ENCODE results near the gene TGIF1.
"Not testable (repeated sequence)": the region's sequence is repeated elsewhere in the genome, so short reads cannot be mapped to it uniquely, and the experiment has no call there.

TGIF1 gene

DNA sequence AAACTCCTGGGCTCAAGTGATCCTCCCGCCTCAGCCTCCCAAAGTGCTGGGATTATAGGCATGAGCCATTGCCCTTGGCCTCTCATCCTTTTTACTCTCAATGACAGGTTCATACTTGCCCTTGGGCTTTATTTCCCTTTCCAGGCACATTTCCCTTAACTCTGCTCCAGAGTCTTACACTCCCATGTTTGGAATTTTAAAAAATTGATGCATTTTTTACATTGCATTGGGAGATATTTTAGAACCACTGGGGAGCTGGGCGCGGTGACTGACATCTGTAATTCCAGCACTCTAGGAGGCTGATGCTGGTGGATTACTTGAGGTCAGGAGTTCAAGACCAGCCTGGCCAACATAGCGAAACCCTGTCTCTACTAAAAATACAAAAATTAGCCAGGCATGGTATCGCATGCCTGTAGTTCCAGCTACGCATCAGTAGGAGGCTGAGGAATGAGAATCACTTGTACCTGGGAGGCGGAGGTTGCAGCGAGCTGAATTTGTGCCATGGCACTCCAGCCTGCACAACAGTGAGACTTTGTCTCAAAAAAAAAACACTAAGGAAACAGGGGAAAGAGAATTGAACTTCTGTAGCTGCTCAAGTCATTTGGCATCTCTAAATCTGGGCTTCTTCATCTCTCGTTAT, 18.2 kb downstream of the TGIF1 start:
- no peaks in the 10 kb centered on the region for H3K9me3 ChIP-seq (ENCODE audit: control insufficient read depth in 2 of 2, low read length in 2 of 2)
- no peak overlapping the region for H3K4me3 ChIP-seq (ENCODE audit: low read length in 2 of 2)
- no peak overlapping the region for H3K27ac ChIP-seq (ENCODE audit: low read length)
- no peak overlapping the region for H3K9ac ChIP-seq (ENCODE audit: low read length in 2 of 2)
- no peaks in the 10 kb centered on the region for H3K27me3 ChIP-seq (ENCODE audit: control insufficient read depth in 1 of 2, insufficient read depth in 2 of 2, low read length in 2 of 2)
- H3K4me1 ChIP-seq (ENCODE audit: control insufficient read depth, insufficient read depth, low read length), result no peaks in the 10 kb centered on the region
- no peaks in the 10 kb centered on the region for H3K36me3 ChIP-seq (ENCODE audit: control insufficient read depth in 2 of 2, insufficient read depth in 2 of 2, low read length in 2 of 2)

DNA sequence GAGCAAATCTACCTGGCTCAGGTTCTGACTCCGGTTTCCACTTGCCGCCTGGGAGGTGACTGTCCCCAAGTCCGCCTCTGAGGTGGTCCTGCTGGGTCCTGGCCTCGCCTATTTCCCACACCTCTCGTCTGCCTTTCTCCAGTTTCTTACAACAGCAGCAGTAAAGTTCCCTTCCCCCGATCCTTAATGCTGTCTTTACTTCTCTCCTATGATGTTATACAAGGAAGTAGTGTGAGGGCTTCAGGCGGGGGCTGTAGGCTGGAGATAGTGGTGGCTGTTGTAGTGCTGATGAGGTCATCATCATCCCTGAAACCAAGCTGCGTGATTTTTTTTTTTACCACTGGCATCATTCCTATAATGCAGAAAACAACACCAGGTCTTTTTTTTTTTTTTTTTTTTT, 18.9 kb downstream of the TGIF1 start:
- H3K4me3 ChIP-seq (ENCODE audit: low read length in 2 of 2), result no peak overlapping the region
- H3K9ac ChIP-seq (ENCODE audit: low read length in 2 of 2), result no peak overlapping the region
- H3K9me3 ChIP-seq (ENCODE audit: control insufficient read depth in 2 of 2, low read length in 2 of 2), result no peaks in the 10 kb centered on the region
- no peak overlapping the region for H3K27ac ChIP-seq (ENCODE audit: low read length)
- H3K27me3 ChIP-seq (ENCODE audit: control insufficient read depth in 1 of 2, insufficient read depth in 2 of 2, low read length in 2 of 2), result no peaks in the 10 kb centered on the region
- H3K36me3 ChIP-seq (ENCODE audit: control insufficient read depth in 2 of 2, insufficient read depth in 2 of 2, low read length in 2 of 2), result no peaks in the 10 kb centered on the region
- H3K4me1 ChIP-seq (ENCODE audit: control insufficient read depth, insufficient read depth, low read length), result no peaks in the 10 kb centered on the region

GRCh38 chr18:3471141-3471648, 21.2 kb downstream of the TGIF1 start:
- H3K9me3 ChIP-seq (ENCODE audit: control insufficient read depth in 2 of 2, low read length in 2 of 2), result no peaks in the 10 kb centered on the region
- H3K9ac ChIP-seq (ENCODE audit: low read length in 2 of 2), result no peak overlapping the region
- no peaks in the 10 kb centered on the region for H3K36me3 ChIP-seq (ENCODE audit: control insufficient read depth in 2 of 2, insufficient read depth in 2 of 2, low read length in 2 of 2)
- H3K4me3 ChIP-seq (ENCODE audit: low read length in 2 of 2), result no peak overlapping the region
- no peak overlapping the region for H3K27ac ChIP-seq (ENCODE audit: low read length)
- no peaks in the 10 kb centered on the region for H3K4me1 ChIP-seq (ENCODE audit: control insufficient read depth, insufficient read depth, low read length)
- no peaks in the 10 kb centered on the region for H3K27me3 ChIP-seq (ENCODE audit: control insufficient read depth in 1 of 2, insufficient read depth in 2 of 2, low read length in 2 of 2)

DNA sequence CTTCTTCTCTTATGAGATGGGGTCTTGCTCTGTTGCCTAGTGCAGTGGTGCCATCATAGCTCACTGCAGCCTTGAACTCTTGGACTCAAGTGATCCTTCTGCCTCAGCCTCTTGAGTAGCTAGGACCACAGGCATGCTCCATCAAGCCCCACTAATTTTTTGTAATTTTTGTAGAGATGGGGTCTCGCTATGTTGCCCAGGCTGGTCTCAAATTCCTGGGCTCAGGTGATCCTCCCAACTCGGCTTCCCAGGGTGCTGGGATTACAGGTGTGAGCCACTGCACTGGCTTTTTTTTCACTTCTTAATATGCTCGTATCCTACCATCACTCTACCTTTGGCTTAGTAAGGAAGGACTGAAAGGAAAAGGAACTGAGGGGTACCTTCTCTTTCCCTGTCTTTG, 22.1 kb downstream of the TGIF1 start:
- H3K27ac ChIP-seq (ENCODE audit: low read length); H3K4me3 ChIP-seq (ENCODE audit: low read length in 2 of 2); H3K27me3 ChIP-seq (ENCODE audit: control insufficient read depth in 1 of 2, insufficient read depth in 2 of 2, low read length in 2 of 2); H3K9ac ChIP-seq (ENCODE audit: low read length in 2 of 2); H3K36me3 ChIP-seq (ENCODE audit: control insufficient read depth in 2 of 2, insufficient read depth in 2 of 2, low read length in 2 of 2); H3K9me3 ChIP-seq (ENCODE audit: control insufficient read depth in 2 of 2, low read length in 2 of 2); H3K4me1 ChIP-seq (ENCODE audit: control insufficient read depth, insufficient read depth, low read length): not testable (repeated sequence)

DNA sequence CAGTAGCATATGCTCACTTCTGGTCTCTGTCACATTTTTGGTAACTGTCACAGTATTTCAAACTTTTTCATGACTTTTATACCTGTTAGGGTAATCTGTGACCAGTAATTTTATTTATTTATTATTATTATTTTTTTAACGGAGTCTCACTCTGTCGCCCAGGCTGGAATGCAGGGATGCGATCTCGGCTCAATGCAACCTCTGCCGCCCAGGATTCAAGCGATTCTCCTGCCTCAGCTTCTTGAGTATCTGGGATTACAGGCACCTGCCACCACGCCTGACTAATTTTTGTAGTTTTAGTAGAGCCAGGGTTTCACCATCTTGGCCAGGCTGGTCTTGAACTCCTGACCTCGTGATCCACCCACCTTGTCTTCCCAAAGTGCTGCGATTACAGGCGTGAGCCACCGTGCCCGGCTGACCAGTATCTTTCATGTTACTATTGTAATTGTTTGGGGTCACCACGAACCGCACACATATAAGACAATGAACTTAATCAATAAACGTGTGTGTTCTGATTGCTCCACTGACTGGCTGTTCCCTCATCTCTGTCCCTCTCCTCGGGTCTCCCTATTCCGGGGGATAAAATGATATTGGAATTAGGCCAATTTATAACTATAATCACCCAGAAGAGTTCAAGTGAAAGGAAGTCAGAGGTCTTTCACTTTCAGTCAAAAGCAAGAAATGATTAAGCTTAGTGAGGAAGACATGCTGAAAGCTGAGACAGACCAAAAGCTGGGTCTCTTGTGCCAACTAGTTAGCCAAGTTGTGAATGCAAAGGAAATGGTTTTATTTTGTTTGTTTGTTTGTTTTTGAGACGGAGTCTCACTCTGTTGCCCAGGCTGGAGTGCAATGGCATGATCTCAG, 22.9 kb downstream of the TGIF1 start:
- Histone ChIP-seq H3K36me3 (ENCODE audit: control insufficient read depth in 2 of 2, insufficient read depth in 2 of 2, low read length in 2 of 2) (no peaks in the 10 kb centered on the region), H3K9ac (ENCODE audit: low read length in 2 of 2) (no peak overlapping the region), H3K9me3 (ENCODE audit: control insufficient read depth in 2 of 2, low read length in 2 of 2) (no peaks in the 10 kb centered on the region), H3K27ac (ENCODE audit: low read length) (no peak overlapping the region), H3K27me3 (ENCODE audit: control insufficient read depth in 1 of 2, insufficient read depth in 2 of 2, low read length in 2 of 2) (no peaks in the 10 kb centered on the region), H3K4me3 (ENCODE audit: low read length in 2 of 2) (no peak overlapping the region), H3K4me1 (ENCODE audit: control insufficient read depth, insufficient read depth, low read length) (no peaks in the 10 kb centered on the region)

DNA sequence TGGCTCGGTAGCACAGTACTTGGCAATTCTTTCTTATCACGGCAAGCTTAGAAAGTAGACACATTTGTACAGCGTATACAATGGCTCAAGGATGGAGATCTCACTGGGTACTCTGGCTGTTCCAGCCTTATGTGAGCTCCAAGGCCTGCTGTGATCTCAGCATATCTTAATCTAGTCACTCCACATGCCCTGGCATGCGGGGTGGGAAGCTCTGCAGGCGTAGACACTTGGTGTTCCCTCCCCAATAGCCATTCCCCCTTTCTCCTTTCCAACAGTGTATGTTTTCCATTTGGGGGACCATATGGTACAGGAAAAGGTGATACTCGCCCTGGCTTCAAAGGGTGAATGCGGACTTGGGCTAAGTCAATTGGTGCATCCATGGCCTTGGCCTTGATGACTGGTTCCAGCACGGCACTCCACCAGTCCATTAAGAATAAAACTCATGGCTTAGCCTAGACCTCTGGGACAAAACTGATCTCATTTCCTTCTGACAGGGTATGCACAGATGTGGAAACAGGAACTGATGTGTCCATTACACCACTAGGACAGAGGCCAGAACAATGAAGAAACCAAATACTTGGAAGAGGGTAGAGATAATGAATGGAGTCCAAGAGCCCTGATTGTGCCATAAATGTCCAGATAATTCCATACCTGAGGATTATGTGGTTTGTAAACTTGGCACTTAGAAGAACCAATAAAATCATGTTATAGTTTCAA, 28.4 kb downstream of the TGIF1 start:
- Histone ChIP-seq H3K27ac (ENCODE audit: low read length) (no peak overlapping the region), H3K4me3 (ENCODE audit: low read length in 2 of 2) (no peak overlapping the region), H3K36me3 (ENCODE audit: control insufficient read depth in 2 of 2, insufficient read depth in 2 of 2, low read length in 2 of 2) (no peaks in the 10 kb centered on the region), H3K9me3 (ENCODE audit: control insufficient read depth in 2 of 2, low read length in 2 of 2) (no peaks in the 10 kb centered on the region), H3K4me1 (ENCODE audit: control insufficient read depth, insufficient read depth, low read length) (no peaks in the 10 kb centered on the region), H3K27me3 (ENCODE audit: control insufficient read depth in 1 of 2, insufficient read depth in 2 of 2, low read length in 2 of 2) (no peaks in the 10 kb centered on the region), H3K9ac (ENCODE audit: low read length in 2 of 2) (no peak overlapping the region)

DNA sequence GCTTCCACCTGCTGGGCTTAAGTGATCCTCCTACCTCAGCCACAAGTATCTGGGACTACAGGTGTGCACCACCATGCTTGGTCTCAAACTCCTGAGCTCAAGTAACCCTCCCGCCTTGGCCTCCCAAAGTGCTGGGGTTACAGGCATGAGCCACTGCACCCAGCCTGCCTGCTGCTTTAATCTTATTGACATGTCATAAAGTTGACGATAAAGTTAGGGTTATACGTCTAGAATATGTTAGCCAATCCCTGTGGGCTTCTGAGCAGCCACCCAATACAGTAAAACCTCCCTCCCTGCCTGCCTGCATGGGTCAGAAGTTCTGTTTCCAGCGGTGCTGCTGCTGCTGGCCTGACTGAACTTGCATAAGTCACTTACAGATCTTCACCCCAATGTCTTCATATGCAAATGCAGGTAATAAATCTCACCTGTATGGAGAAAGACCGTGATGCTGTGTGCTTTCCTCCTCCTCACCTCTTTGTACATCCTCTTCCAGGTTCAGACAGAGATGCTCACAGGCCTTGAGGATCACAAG, 30.1 kb downstream of the TGIF1 start:
- Histone ChIP-seq H3K36me3 (ENCODE audit: control insufficient read depth in 2 of 2, insufficient read depth in 2 of 2, low read length in 2 of 2) (no peaks in the 10 kb centered on the region), H3K27me3 (ENCODE audit: control insufficient read depth in 1 of 2, insufficient read depth in 2 of 2, low read length in 2 of 2) (no peaks in the 10 kb centered on the region), H3K4me1 (ENCODE audit: control insufficient read depth, insufficient read depth, low read length) (no peaks in the 10 kb centered on the region), H3K4me3 (ENCODE audit: low read length in 2 of 2) (no peak overlapping the region), H3K27ac (ENCODE audit: low read length) (no peak overlapping the region), H3K9me3 (ENCODE audit: control insufficient read depth in 2 of 2, low read length in 2 of 2) (no peaks in the 10 kb centered on the region), H3K9ac (ENCODE audit: low read length in 2 of 2) (no peak overlapping the region)

DNA sequence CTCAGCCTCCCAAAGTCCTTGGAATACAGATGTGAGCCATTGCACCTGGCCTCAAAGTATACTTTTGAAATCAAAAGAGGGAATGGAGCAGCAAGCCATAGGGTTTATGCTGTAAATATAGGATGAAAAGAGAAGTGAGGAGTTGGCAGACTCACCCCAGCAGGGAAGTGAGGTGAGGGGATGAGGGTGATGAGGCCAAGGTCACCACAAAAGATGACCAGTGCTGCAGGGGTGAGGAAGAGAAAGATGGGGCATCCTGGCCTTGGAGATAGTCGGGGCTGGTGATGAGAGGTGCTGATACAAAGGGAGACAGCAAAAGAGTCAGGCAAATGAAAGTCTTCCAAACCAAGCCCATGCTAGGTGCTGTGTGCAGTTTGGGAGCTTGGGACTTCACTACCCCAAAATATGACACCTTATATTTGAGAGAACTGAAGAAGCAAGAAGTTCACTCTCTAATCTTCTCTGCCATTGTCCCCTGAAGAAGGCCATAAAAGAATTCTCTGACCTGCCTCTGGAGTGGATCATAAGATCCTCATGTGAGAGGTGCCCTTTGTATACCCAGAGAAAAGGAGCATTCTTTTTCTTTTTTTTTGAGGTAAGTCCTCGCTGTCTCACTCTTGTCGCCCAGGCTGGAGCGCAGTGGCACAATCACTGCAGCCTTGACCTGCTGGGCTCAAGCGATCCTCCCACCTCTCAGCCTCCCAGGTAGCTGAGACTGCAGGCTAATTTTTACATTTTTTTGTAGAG, 31.0 kb downstream of the TGIF1 start:
- H3K27ac ChIP-seq (ENCODE audit: low read length), result no peak overlapping the region
- no peak overlapping the region for H3K9ac ChIP-seq (ENCODE audit: low read length in 2 of 2)
- no peaks in the 10 kb centered on the region for H3K36me3 ChIP-seq (ENCODE audit: control insufficient read depth in 2 of 2, insufficient read depth in 2 of 2, low read length in 2 of 2)
- no peaks in the 10 kb centered on the region for H3K4me1 ChIP-seq (ENCODE audit: control insufficient read depth, insufficient read depth, low read length)
- no peak overlapping the region for H3K4me3 ChIP-seq (ENCODE audit: low read length in 2 of 2)
- H3K9me3 ChIP-seq (ENCODE audit: control insufficient read depth in 2 of 2, low read length in 2 of 2), result no peaks in the 10 kb centered on the region
- H3K27me3 ChIP-seq (ENCODE audit: control insufficient read depth in 1 of 2, insufficient read depth in 2 of 2, low read length in 2 of 2), result no peaks in the 10 kb centered on the region

DNA sequence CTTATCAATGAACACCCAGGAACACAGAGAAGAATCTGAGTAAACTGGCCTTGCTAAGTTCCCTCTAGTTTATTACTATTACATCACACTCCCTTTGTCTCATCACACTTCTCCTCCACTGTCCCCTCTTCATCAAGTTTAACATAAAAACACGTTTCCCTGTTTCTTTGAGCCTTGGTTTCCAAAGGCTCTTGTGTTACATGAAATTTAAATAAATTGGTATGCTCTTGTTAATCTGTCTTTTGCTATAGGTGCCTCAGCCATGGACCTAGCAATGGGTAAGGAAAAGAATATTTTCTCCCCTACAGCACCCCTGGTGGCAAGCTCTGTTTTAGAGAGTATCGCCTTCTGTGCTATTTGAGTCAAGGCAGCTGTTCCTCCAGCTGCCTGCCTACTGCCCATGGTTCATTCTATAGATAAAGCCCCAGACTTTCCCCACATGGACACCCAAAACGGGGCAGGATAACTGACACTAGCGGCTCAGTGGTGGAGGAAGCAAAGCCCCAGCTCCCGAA, 31.8 kb downstream of the TGIF1 start:
- no peaks in the 10 kb centered on the region for H3K9me3 ChIP-seq (ENCODE audit: control insufficient read depth in 2 of 2, low read length in 2 of 2)
- H3K27ac ChIP-seq (ENCODE audit: low read length), result no peak overlapping the region
- H3K4me1 ChIP-seq (ENCODE audit: control insufficient read depth, insufficient read depth, low read length), result no peaks in the 10 kb centered on the region
- no peak overlapping the region for H3K9ac ChIP-seq (ENCODE audit: low read length in 2 of 2)
- H3K36me3 ChIP-seq (ENCODE audit: control insufficient read depth in 2 of 2, insufficient read depth in 2 of 2, low read length in 2 of 2), result no peaks in the 10 kb centered on the region
- no peaks in the 10 kb centered on the region for H3K27me3 ChIP-seq (ENCODE audit: control insufficient read depth in 1 of 2, insufficient read depth in 2 of 2, low read length in 2 of 2)
- H3K4me3 ChIP-seq (ENCODE audit: low read length in 2 of 2), result no peak overlapping the region

DNA sequence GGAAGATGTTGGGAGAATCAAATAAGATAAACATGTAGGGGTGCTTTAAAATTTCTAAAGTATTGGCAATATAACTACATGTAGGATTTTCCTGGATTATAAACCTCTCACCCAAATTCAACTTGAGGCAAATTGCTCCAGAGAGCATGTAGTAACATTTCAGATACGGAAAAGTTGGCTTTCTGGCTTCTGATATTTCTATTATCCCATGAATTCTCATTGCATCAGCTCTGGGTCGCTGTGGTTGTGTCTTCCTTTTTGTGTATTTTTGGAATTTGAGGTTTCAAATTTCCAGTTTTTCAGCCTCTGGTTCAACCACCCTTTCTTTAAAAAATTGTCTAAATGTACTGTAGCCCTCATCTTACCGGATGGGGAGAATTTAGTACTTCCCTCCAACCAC, 32.3 kb downstream of the TGIF1 start:
- no peak overlapping the region for H3K4me3 ChIP-seq (ENCODE audit: low read length in 2 of 2)
- no peaks in the 10 kb centered on the region for H3K4me1 ChIP-seq (ENCODE audit: control insufficient read depth, insufficient read depth, low read length)
- H3K9ac ChIP-seq (ENCODE audit: low read length in 2 of 2), result no peak overlapping the region
- no peak overlapping the region for H3K27ac ChIP-seq (ENCODE audit: low read length)
- H3K36me3 ChIP-seq (ENCODE audit: control insufficient read depth in 2 of 2, insufficient read depth in 2 of 2, low read length in 2 of 2), result no peaks in the 10 kb centered on the region
- H3K9me3 ChIP-seq (ENCODE audit: control insufficient read depth in 2 of 2, low read length in 2 of 2), result no peaks in the 10 kb centered on the region
- no peaks in the 10 kb centered on the region for H3K27me3 ChIP-seq (ENCODE audit: control insufficient read depth in 1 of 2, insufficient read depth in 2 of 2, low read length in 2 of 2)
